Measurements from ENCODE around the gene PLA2G2F. TPM values are rescaled to one million over a fixed set of nuclear protein-coding genes. Genes with fewer than 3 reads are reported as not detected.

The PLA2G2F gene
- total and polyA plus RNA-seq, 9 of the 15 experiments (the other 6 are each of a cell fraction or from before 2014, with no cell fraction given) = not detected

GRCh38 chr1:20185834-20186782 is 47.0 kb downstream of the PLA2G2F start, which contains the start of the genes PLA2G2C and UBXN10 (continued):
- TF ChIP-seq KLF13 (tag; IDR thresholded peaks at IDR 0.05; ENCODE audit: borderline replicate concordance, low read depth) (no peak; the same call in 1 of the 2 replicates), NFYB (IDR thresholded peaks at IDR 0.05; ENCODE audit: extremely low read depth, insufficient read length) (no peak), SMARCE1 (IDR thresholded peaks at IDR 0.05) (no peak), CXXC5 (CRISPR knock-in tag; IDR thresholded peaks at IDR 0.05) (peak; percentile 32), ZNF780A (CRISPR knock-in tag; IDR thresholded peaks at IDR 0.05) (no peak), MLX (CRISPR knock-in tag; conservative IDR thresholded peaks at IDR 0.05) (peak in 1 of 2 experiments; percentile 97; a peak in 1 of 4 replicates), TRIM24 (IDR thresholded peaks at IDR 0.05) (0 out of 4 replicates have a peak, but pooled peaks of 1 of the 2 experiments have one; percentile 26), HDGF (IDR thresholded peaks at IDR 0.05) (no peak), BRF2 (IDR thresholded peaks at IDR 0.05; ENCODE audit: borderline replicate concordance, insufficient read depth, insufficient read length) (no peak), MECOM (CRISPR knock-in tag; IDR thresholded peaks at IDR 0.05) (no peak), NCOA4 (IDR thresholded peaks at IDR 0.05; ENCODE audit: partially characterized antibody) (no peak), ZNF3 (CRISPR knock-in tag; IDR thresholded peaks at IDR 0.05) (no peak), FOS (IDR thresholded peaks at IDR 0.05; ENCODE audit: extremely low read depth, insufficient read length) (no peak), ESRRB (CRISPR knock-in tag; IDR thresholded peaks at IDR 0.05; ENCODE audit: borderline replicate concordance) (no peak), LCOR (CRISPR knock-in tag; IDR thresholded peaks at IDR 0.05) (peak; percentile 82), ZNF347 (CRISPR knock-in tag; IDR thresholded peaks at IDR 0.05; ENCODE audit: low read depth) (no peak), CBX3 (IDR thresholded peaks at IDR 0.05; ENCODE audit: borderline replicate concordance in 1 of 2, low read length in 2 of 2) (no peak), ZNF644 (tag; IDR thresholded peaks at IDR 0.05; ENCODE audit: low read depth) (peak; percentile 47; the same call in 1 of the 2 replicates), ZNF143 (CRISPR knock-in tag; IDR thresholded peaks at IDR 0.05) (no peak), NBN (IDR thresholded peaks at IDR 0.05; ENCODE audit: low read depth) (no peak), ZNF699 (CRISPR knock-in tag; IDR thresholded peaks at IDR 0.05; ENCODE audit: insufficient replicate concordance) (no peak)
- TF ChIP-seq, protein P1, sequence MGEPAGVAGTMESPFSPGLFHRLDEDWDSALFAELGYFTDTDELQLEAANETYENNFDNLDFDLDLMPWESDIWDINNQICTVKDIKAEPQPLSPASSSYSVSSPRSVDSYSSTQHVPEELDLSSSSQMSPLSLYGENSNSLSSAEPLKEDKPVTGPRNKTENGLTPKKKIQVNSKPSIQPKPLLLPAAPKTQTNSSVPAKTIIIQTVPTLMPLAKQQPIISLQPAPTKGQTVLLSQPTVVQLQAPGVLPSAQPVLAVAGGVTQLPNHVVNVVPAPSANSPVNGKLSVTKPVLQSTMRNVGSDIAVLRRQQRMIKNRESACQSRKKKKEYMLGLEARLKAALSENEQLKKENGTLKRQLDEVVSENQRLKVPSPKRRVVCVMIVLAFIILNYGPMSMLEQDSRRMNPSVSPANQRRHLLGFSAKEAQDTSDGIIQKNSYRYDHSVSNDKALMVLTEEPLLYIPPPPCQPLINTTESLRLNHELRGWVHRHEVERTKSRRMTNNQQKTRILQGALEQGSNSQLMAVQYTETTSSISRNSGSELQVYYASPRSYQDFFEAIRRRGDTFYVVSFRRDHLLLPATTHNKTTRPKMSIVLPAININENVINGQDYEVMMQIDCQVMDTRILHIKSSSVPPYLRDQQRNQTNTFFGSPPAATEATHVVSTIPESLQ (CRISPR knock-in tag; IDR thresholded peaks at IDR 0.05) = no peak
- TF ChIP-seq, protein P2, sequence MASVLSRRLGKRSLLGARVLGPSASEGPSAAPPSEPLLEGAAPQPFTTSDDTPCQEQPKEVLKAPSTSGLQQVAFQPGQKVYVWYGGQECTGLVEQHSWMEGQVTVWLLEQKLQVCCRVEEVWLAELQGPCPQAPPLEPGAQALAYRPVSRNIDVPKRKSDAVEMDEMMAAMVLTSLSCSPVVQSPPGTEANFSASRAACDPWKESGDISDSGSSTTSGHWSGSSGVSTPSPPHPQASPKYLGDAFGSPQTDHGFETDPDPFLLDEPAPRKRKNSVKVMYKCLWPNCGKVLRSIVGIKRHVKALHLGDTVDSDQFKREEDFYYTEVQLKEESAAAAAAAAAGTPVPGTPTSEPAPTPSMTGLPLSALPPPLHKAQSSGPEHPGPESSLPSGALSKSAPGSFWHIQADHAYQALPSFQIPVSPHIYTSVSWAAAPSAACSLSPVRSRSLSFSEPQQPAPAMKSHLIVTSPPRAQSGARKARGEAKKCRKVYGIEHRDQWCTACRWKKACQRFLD (CRISPR knock-in tag; IDR thresholded peaks at IDR 0.05) = peak; percentile 70

Data from K562 (cell line).